Adrenal gland (tissue), 12 donors: ENCODE data around the gene FAM13B. TPM values are rescaled to one million over a fixed set of nuclear protein-coding genes. Genes with fewer than 3 reads are reported as not detected.

Source experiments
- DNase-seq, 7 donors: peaks; one replicate each; pipeline ENCODE4 v3.0.0-alpha.2; 2019 to 2020
- H3K27ac ChIP-seq, 5 donors: fragments of 200-600 bp; sonication (generic) in 4 of 5; 1 replicate in 3 of 5; 2 replicates in 2 of 5; pipeline versions ENCODE4 v1.5.1 to v1.8.0; 2016 to 2020; ENCODE audit warnings: mild to moderate bottlenecking in 1 of 5
- H3K27me3 ChIP-seq: fragments of 200-600 bp; 2 replicates; pipeline ENCODE4 v1.8.0; 2021
- H3K36me3 ChIP-seq, 2 donors: fragments of 200-600 bp; replicated peaks in 1 of 2; 1 replicate in 1 of 2; 2 replicates in 1 of 2; pipeline versions ENCODE4 v1.5.1 to v1.8.0; 2018 to 2022
- H3K4me1 ChIP-seq, 2 donors: fragments of 200-600 bp; replicated peaks in 1 of 2; 1 replicate in 1 of 2; 2 replicates in 1 of 2; pipeline versions ENCODE4 v1.5.1 to v1.8.0; 2018 to 2021
- H3K4me3 ChIP-seq, 4 donors: fragments of 200-600 bp; sonication (generic) in 3 of 4; one replicate each; pipeline ENCODE4 v1.5.1; 2016 to 2018
- H3K9me3 ChIP-seq, 3 donors: fragments of 200-600 bp; sonication (generic) in 1 of 3; replicated peaks in 1 of 3; 1 replicate in 2 of 3; 2 replicates in 1 of 3; pipeline versions ENCODE4 v1.5.1 to v1.8.0; 2016 to 2021
- POLR2A ChIP-seq, 2 donors: fragments of 450-650 bp; IDR thresholded peaks; one replicate each; pipeline ENCODE4 v1.6.1; 2017; ENCODE audit warnings: antibody characterized with exemption in 2 of 2, mild to moderate bottlenecking in 2 of 2, moderate library complexity in 1 of 2
- WGBS, 4 donors: extraction: QIAGEN DNeasy Blood & Tissue Kit in 2 of 4; methylation state at CpG; one replicate each; pipeline versions ENCODE4 v1.1.5 to v1.1.7; 2013 to 2017; 5-methylcytosine and 5-hydroxymethylcytosine counted together
- intact Hi-C, 2 donors: fragments of 100-400 bp; cut with DNase I; formaldehyde crosslinking; loops; one replicate each; pipeline versions ENCODE4 v1.14.1 to v1.15.0; 2022 to 2023
- polyA plus RNA-seq, 3 donors: library from polyadenylated mRNA; stranded (reverse); fragments of 200-250 nt in 2 of 3; fragments of 350-450 nt in 1 of 3; fragmentation: Illumina TruSeq in 1 of 3; extraction: RNeasy Lipid Tissue Mini Kit (QIAGEN cat#74804) in 1 of 3; gene quantifications; one replicate each; pipeline ENCODE4 v1.2.3, GENCODE V29; 2013 to 2014
- total RNA-seq, 9 donors: library from RNA; depleted of rRNA in 4 of 9; stranded (reverse); fragments of >200 nt in 4 of 9; fragments of 120-200 nt in 1 of 9; fragmentation: NEBNext Ultra II Directional in 1 of 9; extraction: Animal tissue kit (Norgen Biotek cat#: 25700) in 1 of 9; gene quantifications; one replicate each; pipeline versions ENCODE4 v1.1.0 to v1.2.4, GENCODE V29; 2013 to 2023
- TF ChIP-seq, protein P1 (sequence below), 6 experiments: fragments of 450-650 bp in 4 of 6; fragments of 200-600 bp in 2 of 6; sonication (generic) in 1 of 6; IDR thresholded peaks; 1 replicate in 5 of 6; 2 replicates in 1 of 6; pipeline versions ENCODE4 v1.5.1 to v1.8.0; 2016 to 2021; ENCODE audit warnings: antibody characterized with exemption in 6 of 6, mild to moderate bottlenecking in 2 of 6, moderate library complexity in 1 of 6
- donor health status: healthy with polysubstance abuse.
- donor health status: Bipolar disorder and iron deficiency.
- donor health status: DM: yes; HTN: yes; CAD: no.
- donor health status: DM: no; HTN: no; CAD: no.
- donor health status: DM: no; HTN: no; CAD: no.
- donor health status: DM: yes; HTN: yes; CAD: no.

FAM13B gene
- total and polyA plus RNA-seq, 12 donors = 26.5 to 208 (median 58.5) TPM

GRCh38 chr5:138022912-138023311, 10.0 kb downstream of the FAM13B start:
- 76 to 87% (median 86%) methylated on average over 3 of the region's 3 CpGs for WGBS, 4 donors
- TF ChIP-seq, protein P1, sequence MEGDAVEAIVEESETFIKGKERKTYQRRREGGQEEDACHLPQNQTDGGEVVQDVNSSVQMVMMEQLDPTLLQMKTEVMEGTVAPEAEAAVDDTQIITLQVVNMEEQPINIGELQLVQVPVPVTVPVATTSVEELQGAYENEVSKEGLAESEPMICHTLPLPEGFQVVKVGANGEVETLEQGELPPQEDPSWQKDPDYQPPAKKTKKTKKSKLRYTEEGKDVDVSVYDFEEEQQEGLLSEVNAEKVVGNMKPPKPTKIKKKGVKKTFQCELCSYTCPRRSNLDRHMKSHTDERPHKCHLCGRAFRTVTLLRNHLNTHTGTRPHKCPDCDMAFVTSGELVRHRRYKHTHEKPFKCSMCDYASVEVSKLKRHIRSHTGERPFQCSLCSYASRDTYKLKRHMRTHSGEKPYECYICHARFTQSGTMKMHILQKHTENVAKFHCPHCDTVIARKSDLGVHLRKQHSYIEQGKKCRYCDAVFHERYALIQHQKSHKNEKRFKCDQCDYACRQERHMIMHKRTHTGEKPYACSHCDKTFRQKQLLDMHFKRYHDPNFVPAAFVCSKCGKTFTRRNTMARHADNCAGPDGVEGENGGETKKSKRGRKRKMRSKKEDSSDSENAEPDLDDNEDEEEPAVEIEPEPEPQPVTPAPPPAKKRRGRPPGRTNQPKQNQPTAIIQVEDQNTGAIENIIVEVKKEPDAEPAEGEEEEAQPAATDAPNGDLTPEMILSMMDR (IDR thresholded peaks at IDR 0.05) = no peak
- TF ChIP-seq POLR2A (IDR thresholded peaks at IDR 0.05) = no peak
- Histone ChIP-seq H3K9me3 (no peaks in the 10 kb centered on the region), H3K4me3 (no peak overlapping the region), H3K4me1 (peaks cover 10 to 44% of the 10 kb centered on the region in 2 donors), H3K27ac (no peak overlapping the region), H3K27me3 (no peaks in the 10 kb centered on the region), H3K36me3 (peaks cover 0 to 27% of the 10 kb centered on the region in 2 donors)
- no peak for DNase-seq
- intact Hi-C loops = no loop called here

DNA sequence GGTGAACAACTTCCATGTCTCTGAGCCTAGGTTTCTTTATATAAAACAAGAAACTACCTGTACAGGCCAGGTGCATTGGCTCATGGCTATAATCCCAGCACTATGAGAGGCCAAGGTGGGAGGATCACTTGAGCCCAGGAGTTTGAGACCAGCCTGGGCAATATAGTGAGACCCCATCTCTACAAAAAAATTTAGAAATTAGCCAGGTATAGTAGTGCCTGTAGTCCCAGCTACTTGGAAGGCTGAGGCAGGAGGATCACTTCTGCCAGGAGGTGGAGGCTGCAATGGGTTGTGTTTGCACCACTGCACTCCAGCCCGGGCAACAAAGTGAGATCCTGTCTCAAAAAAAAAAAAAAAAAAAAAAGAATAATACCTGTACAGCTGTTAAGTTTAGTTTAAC, 11.1 kb downstream of the FAM13B start:
- no peaks in the 10 kb centered on the region for H3K9me3 ChIP-seq
- H3K36me3 ChIP-seq = peaks cover 0 to 36% of the 10 kb centered on the region in 2 donors
- intact Hi-C loops = no loop called here
- H3K27ac ChIP-seq = no peak overlapping the region
- no peak for DNase-seq
- WGBS, 4 donors = 0% methylated on average over 1 of the region's 1 CpG
- no peaks in the 10 kb centered on the region for H3K27me3 ChIP-seq
- peaks cover 10 to 39% of the 10 kb centered on the region in 2 donors for H3K4me1 ChIP-seq
- H3K4me3 ChIP-seq = no peak overlapping the region
- no peak for TF ChIP-seq POLR2A (IDR thresholded peaks at IDR 0.05)
- TF ChIP-seq, protein P1 (IDR thresholded peaks at IDR 0.05) = no peak

GRCh38 chr5:138018849-138019248, 14.0 kb downstream of the FAM13B start:
- H3K27me3 ChIP-seq = no peaks in the 10 kb centered on the region
- no peak for DNase-seq
- H3K4me3 ChIP-seq = no peak overlapping the region
- 61 to 70% (median 65%) methylated on average over 3 of the region's 3 CpGs for WGBS, 4 donors
- no peak overlapping the region for H3K27ac ChIP-seq
- TF ChIP-seq, protein P1 (IDR thresholded peaks at IDR 0.05) = no peak
- TF ChIP-seq POLR2A (IDR thresholded peaks at IDR 0.05) = no peak
- intact Hi-C loops = no loop called here
- peaks cover 0 to 41% of the 10 kb centered on the region in 2 donors for H3K36me3 ChIP-seq
- peaks cover 4 to 21% of the 10 kb centered on the region in 2 donors for H3K4me1 ChIP-seq
- no peaks in the 10 kb centered on the region for H3K9me3 ChIP-seq

DNA sequence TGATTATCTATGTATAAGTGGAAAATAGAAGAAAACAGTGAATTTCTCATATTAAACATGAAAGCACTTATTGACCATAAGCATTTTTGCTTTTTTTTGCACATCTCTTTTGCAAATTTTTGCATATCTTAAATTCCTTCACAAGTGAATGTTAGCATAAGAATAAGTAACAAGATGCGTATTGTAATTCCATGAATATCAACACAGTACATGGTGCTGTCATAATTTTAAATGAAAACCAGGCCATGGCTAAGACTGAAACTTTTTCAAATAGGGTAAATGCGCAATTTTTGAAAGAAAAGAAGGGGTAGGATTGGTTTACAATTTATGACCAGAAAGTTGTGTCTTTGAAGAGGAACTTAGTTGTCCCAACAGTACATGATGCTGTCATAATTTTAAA, 17.0 kb downstream of the FAM13B start:
- H3K36me3 ChIP-seq = peaks cover 0 to 51% of the 10 kb centered on the region in 2 donors
- no peak for DNase-seq
- WGBS, 4 donors = 99 to 100% (median 99%) methylated on average over 2 of the region's 2 CpGs
- H3K9me3 ChIP-seq = no peaks in the 10 kb centered on the region
- H3K4me3 ChIP-seq = no peak overlapping the region
- TF ChIP-seq, protein P1 (IDR thresholded peaks at IDR 0.05) = no peak
- no peak for TF ChIP-seq POLR2A (IDR thresholded peaks at IDR 0.05)
- peaks cover 0 to 12% of the 10 kb centered on the region in 2 donors for H3K4me1 ChIP-seq
- intact Hi-C loops = no loop called here
- no peak overlapping the region for H3K27ac ChIP-seq
- no peaks in the 10 kb centered on the region for H3K27me3 ChIP-seq
